Keratinocyte (primary cell): ENCODE measurements around the gene NLGN1. TPM values are rescaled to one million over a fixed set of nuclear protein-coding genes. Genes with fewer than 3 reads are reported as not detected.

Experiments used
- DNase-seq: peaks from one replicate; pipeline ENCODE4 v3.0.0-alpha.2; 2011; ENCODE audit warnings: low read depth, missing footprints, low spot score
- FAIRE-seq: peaks from 2 replicates; lab custom pipeline; 2011; peaks lifted over from hg19 to GRCh38; lab: Jason Lieb, UNC
- H2AFZ ChIP-seq: 2 replicates; pipeline ENCODE4 v1.6.0; 2012; ENCODE audit warnings: low read length, control low read depth, inconsistent platforms; ENCODE audit not compliant: control insufficient read depth
- H3K27ac ChIP-seq: 2 replicates; pipeline ENCODE4 v1.5.1; 2011; ENCODE audit warnings: low read length; ENCODE audit not compliant: control insufficient read depth, insufficient read depth
- H3K27me3 ChIP-seq: 3 replicates; pipeline ENCODE4 v1.6.0; 2011; ENCODE audit warnings: low read length; ENCODE audit not compliant: control insufficient read depth, insufficient read depth; ENCODE audit errors: extremely low read depth
- H3K36me3 ChIP-seq, 2 experiments: 2 replicates in 1 of 2; 3 replicates in 1 of 2; pipeline ENCODE4 v1.5.1; 2011; ENCODE audit warnings: low read length in 2 of 2, mild to moderate bottlenecking in 1 of 2; ENCODE audit not compliant: control insufficient read depth in 2 of 2, insufficient read depth in 2 of 2; ENCODE audit errors: extremely low read depth in 1 of 2
- H3K4me1 ChIP-seq: 3 replicates; pipeline ENCODE4 v1.5.1; 2011; ENCODE audit warnings: low read length; ENCODE audit not compliant: control insufficient read depth, insufficient read depth; ENCODE audit errors: extremely low read depth
- H3K4me2 ChIP-seq: 3 replicates; pipeline ENCODE4 v1.6.0; 2011; ENCODE audit warnings: low read depth, low read length; ENCODE audit not compliant: control insufficient read depth, insufficient read depth; ENCODE audit errors: extremely low read depth
- H3K4me3 ChIP-seq, 3 experiments: fragments of 200-600 bp in 1 of 3; sonication (generic) in 1 of 3; 2 replicates in 2 of 3; 3 replicates in 1 of 3; pipeline ENCODE4 v1.5.1; 2011 to 2016; ENCODE audit warnings: low read length in 3 of 3, mild to moderate bottlenecking in 3 of 3, control low read depth in 2 of 3, inconsistent platforms in 1 of 3, low read depth in 1 of 3, mixed read lengths in 1 of 3, mixed run types in 1 of 3, moderate library complexity in 1 of 3; ENCODE audit not compliant: control insufficient read depth in 2 of 3, insufficient read depth in 2 of 3; ENCODE audit errors: extremely low read depth in 1 of 3
- H3K79me2 ChIP-seq: 2 replicates; pipeline ENCODE4 v1.6.0; 2012; ENCODE audit warnings: low read length; ENCODE audit not compliant: control insufficient read depth, insufficient read depth
- H3K9ac ChIP-seq: 3 replicates; pipeline ENCODE4 v1.6.0; 2011; ENCODE audit warnings: low read length; ENCODE audit not compliant: control insufficient read depth, insufficient read depth; ENCODE audit errors: extremely low read depth
- H3K9me1 ChIP-seq: 3 replicates; pipeline ENCODE4 v1.6.0; 2011; ENCODE audit warnings: low read length; ENCODE audit not compliant: control insufficient read depth, insufficient read depth; ENCODE audit errors: extremely low read depth
- H3K9me3 ChIP-seq: 2 replicates; pipeline ENCODE4 v1.5.1; 2012; ENCODE audit warnings: low read depth, low read length; ENCODE audit not compliant: control insufficient read depth
- H4K20me1 ChIP-seq: 3 replicates; pipeline ENCODE4 v1.6.0; 2011; ENCODE audit warnings: low read length; ENCODE audit not compliant: control insufficient read depth, insufficient read depth; ENCODE audit errors: extremely low read depth
- CTCF ChIP-seq, 3 experiments: IDR thresholded peaks in 1 of 3; conservative IDR thresholded peaks in 1 of 3; optimal IDR thresholded peaks in 1 of 3; 2 replicates in 2 of 3; 3 replicates in 1 of 3; pipeline versions ENCODE3 to v1.5.1; 2011; ENCODE audit warnings: low read length in 3 of 3, mild to moderate bottlenecking in 3 of 3, moderate library complexity in 2 of 3, control low read depth in 1 of 3, inconsistent platforms in 1 of 3; ENCODE audit not compliant: insufficient read depth in 2 of 3; ENCODE audit errors: extremely low read depth in 1 of 3
- EZH2 ChIP-seq: IDR thresholded peaks from one replicate; pipeline ENCODE4 v1.6.1; 2012; ENCODE audit warnings: inconsistent platforms, mild to moderate bottlenecking, low read length, moderate library complexity
- dilution Hi-C: fragments of 300-500 bp; cut with MboI; formaldehyde crosslinking; loops from one replicate; pipeline ENCODE4 v1.7.0; 2020; ENCODE audit warnings: low sequenced_read_pairs; ENCODE audit not compliant: extremely low pct_ligation_motif_present
- polyA plus RNA-seq, 5 experiments: library from polyadenylated mRNA; depleted of rRNA in 3 of 5; stranded (reverse) in 3 of 5; stranded (forward) in 1 of 5; unstranded in 1 of 5; fragments of >200 nt; gene quantifications; 1 replicate in 1 of 5; 2 replicates in 3 of 5; 3 replicates in 1 of 5; pipeline versions ENCODE4 v1.2.1 to v1.2.3, GENCODE V29; 2011 to 2012; ENCODE audit warnings: missing spikeins in 2 of 5, low read depth in 1 of 5, low replicate concordance in 1 of 5

The NLGN1 gene
- polyA plus RNA-seq, 1 donor (not counting 4 experiments of a cell fraction or from before 2014, with no cell fraction given), result not detected

GRCh38 chr3:173622166-173622565 is 224.6 kb downstream of the NLGN1 start:
- Histone ChIP-seq H3K4me2 (no peak overlapping the region), H3K79me2 (no peaks in the 10 kb centered on the region), H2AFZ (no peak overlapping the region), H3K9me1 (no peaks in the 10 kb centered on the region), H3K27me3 (no peaks in the 10 kb centered on the region), H4K20me1 (no peaks in the 10 kb centered on the region), H3K36me3 (no peaks in the 10 kb centered on the region), H3K27ac (no peak overlapping the region), H3K9me3 (no peaks in the 10 kb centered on the region), H3K9ac (no peak overlapping the region), H3K4me3 (no peak overlapping the region), H3K4me1 (no peaks in the 10 kb centered on the region)
- FAIRE-seq, result no peak
- dilution Hi-C loops, result no loop called here
- DNase-seq, result no peak
- TF ChIP-seq EZH2, result no peak
- no peak for TF ChIP-seq CTCF (optimal IDR thresholded peaks at IDR 0.05 in 1 of 3, IDR thresholded peaks at IDR 0.05 in 1 of 3, conservative IDR thresholded peaks at IDR 0.05 in 1 of 3; ENCODE audit: extremely low read depth in 1 of 3, insufficient read depth in 2 of 3, low read length in 3 of 3)

DNA sequence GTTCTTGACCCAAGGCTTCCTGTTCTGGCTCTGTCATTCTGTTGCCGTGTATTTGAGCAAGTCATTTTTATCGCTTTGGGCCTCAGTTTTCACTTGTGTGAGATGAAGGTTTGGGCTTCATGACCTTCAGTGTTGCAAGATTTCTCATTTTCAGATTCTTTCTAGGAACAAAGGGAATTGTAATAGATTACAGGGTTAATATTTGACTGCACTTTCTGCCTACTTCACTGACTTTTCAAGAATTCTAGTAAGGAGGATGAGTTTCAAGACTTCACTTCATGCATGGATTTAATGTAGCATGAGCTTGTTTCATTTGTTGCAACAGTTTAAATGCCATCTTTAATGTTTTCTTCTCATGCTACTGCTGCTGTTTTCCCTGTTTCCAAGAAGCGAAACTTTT is 226.5 kb downstream of the NLGN1 start:
- no peak for FAIRE-seq
- no peaks in the 10 kb centered on the region for H3K36me3 ChIP-seq
- H3K9ac ChIP-seq, result no peak overlapping the region
- no peak overlapping the region for H2AFZ ChIP-seq
- H3K27me3 ChIP-seq, result no peaks in the 10 kb centered on the region
- no peaks in the 10 kb centered on the region for H3K4me1 ChIP-seq
- H3K27ac ChIP-seq, result no peak overlapping the region
- H3K4me2 ChIP-seq, result no peak overlapping the region
- H3K79me2 ChIP-seq, result no peaks in the 10 kb centered on the region
- dilution Hi-C loops, result no loop called here
- no peaks in the 10 kb centered on the region for H3K9me3 ChIP-seq
- H3K4me3 ChIP-seq, result no peak overlapping the region
- no peak for TF ChIP-seq CTCF (optimal IDR thresholded peaks at IDR 0.05 in 1 of 3, IDR thresholded peaks at IDR 0.05 in 1 of 3, conservative IDR thresholded peaks at IDR 0.05 in 1 of 3; ENCODE audit: extremely low read depth in 1 of 3, insufficient read depth in 2 of 3, low read length in 3 of 3)
- no peak for TF ChIP-seq EZH2
- DNase-seq, result no peak
- no peaks in the 10 kb centered on the region for H4K20me1 ChIP-seq
- H3K9me1 ChIP-seq, result no peaks in the 10 kb centered on the region
